Stimulated activated naive CD4-positive, alpha-beta T cell (primary cell): ENCODE data around the gene MINDY4.

Source experiments
- DNase-seq, 6 experiments: peaks; one replicate each; lab custom pipeline; 2025; lab: John Stamatoyannopoulos, UW

The MINDY4 gene

DNA sequence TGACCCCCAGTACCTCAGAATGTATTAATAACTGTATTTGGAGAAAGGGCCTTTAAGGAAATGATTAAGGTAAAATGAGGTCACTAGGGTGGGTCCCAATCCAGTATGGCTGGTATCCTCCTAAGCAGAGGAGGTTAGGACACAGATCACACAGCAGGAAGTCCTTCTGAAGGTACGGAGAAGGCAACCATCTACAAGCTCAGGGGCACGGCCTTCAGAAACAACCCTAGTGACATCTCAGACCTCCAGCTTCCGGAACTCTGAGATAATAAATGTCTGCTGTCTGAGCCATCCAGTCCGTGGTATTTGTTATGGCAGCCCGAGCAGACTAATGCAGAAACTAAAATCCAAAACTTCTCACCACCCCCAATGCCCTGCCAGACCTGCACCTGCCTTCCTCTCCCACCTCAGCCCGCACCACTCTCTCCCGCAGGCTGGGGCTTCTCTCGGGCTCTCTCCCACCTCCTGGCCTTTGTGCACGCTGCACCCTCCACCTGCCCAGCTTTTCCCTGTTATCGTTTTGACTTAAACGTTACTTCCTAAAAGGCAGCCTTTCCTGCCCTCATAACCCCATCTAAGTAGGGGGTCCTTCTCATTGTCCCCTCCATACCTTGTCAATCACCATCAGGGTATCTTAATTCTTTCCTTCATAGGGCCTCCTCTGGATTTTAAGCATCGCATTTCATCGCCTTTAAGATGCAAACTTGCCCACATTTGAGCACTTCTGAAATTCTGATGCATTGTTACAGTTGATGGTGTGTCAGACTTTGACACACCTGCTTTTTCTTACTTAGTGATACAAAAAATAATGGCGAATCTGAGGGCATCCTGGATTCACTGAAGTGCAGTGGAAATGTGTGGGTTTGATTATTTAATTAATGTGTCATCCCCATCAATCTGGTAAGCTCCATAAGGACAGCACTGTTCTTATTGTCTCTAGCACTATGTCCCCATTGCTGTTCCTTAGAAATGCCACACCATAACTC, 108.2 kb downstream of the MINDY4 start:
- DNase-seq: no peak

DNA sequence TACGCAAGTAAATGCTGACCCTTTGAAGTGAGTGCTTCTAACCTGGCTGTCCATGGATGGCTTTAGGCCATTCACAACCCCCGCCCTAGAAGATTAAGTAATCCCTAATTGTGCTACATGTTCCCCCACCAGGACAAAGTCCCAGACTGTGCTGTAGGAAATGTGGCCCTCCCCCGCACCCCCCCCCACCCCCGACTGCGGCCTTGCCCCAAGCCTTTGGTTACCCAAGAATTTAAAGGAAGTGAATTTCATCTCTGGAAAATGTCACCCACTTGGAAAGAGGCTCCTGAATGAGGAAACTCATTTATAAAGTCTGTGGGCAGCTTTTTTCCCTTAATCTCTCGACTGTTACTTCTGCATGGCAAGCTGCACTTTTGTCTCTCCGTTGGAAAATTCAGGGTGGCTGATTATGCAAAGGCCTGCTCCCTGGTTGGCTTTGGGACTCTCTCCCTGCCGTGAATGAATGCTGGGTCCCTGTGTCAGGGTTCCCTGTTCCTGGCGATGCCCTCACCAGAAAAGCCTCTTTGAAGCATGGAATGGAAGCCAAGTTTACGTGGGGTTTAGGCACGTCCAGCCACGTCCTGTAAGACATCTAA, 109.0 kb downstream of the MINDY4 start:
- no peak for DNase-seq

DNA sequence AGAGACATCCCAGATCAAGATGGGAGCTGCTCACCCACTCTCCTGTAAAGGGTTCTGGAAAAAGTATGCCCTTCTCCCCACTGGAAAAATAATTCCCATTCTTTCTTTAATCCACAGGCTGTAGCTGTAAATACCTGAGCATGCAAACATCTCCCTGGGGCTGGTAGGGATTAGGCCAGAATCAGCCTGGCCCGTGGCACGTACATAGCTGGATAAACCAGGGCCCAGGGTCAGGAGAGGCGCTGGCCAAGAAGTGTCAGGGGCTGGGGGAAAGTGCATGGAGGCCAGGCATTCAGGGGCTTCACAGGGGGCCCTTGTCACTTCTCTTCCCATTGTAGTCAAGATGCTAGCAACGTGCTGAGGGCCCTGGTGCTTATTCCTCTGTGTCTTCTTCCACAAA, 109.7 kb downstream of the MINDY4 start:
- DNase-seq: no peak

DNA sequence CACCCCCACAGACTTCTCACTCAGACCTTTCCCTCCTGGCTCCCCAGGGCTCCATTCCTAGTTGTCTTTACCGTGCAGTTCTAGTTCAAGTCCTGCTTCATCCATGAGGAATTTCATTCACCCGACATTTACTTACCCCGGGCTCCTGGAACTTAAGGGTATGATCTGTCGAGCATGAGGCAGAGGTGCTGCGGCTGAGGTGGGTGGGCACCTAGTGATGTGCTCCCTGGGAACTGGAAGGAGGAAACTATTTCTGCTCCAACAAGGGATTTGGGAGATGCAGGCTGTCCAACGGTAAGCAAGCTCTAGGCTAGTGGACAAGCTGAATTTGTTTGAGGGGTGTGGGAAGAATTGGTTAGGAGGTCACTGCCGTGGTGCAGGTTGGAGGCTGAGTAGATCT, 110.2 kb downstream of the MINDY4 start:
- DNase-seq: no peak

DNA sequence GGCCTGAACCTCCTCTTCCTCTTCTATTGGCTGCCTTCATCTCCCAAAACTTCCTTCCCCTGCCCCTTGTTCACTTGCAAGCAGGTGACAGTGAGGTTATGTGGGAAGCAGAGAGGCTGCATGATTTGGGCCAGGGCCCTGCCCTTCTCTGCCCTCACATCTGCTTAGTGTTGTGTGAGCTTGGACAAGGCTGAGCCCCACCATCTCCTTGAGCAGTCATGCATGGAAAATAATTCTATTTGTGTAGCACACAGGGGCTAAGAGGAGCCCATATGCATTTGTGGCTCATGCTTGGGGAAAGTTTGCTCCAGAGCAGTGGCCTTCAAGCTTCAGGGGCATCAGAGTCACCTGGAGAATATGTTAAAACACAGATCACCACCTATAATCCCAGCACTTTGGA, 113.7 kb downstream of the MINDY4 start:
- DNase-seq: no peak

DNA sequence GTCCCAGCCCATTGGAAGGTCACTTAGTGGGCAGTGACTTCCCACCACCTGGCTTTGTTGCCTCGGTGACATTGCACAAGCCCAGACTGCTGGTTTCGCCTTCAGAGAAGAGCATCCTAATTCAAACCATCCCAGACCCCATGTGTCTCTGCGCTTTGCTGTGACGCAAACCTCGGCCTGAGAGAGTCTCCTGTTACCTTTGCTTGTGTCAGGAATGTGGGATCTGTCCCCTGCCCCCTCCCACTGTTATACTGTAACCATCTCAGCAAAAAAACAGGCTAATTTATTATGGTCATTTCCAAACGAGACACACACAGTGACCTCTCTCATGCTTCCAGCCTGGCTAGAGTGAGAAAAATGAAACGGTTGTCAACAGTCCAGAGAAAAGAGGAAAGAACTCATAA, 115.4 kb downstream of the MINDY4 start:
- no peak for DNase-seq

DNA sequence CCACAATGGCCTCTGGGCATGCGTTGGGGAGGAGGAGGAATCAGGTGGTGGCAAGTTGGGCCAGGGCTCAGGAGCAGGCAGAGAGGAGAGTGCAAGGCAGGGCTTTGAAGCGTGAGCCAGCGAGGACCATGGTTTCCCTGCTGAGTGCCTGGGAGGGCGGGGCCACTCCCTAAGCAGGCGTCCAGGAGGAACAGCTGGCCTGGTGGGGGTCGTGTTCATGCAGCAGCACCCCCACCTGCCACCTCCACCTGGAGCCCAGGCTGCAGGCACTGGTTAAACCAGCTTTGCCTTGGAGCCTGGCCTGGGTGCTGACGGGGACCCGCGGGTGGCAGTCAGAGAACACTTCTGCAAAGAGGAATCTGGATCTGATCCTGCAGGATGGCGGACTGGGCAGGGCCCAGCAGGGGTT, 116.3 kb downstream of the MINDY4 start:
- DNase-seq: no peak

DNA sequence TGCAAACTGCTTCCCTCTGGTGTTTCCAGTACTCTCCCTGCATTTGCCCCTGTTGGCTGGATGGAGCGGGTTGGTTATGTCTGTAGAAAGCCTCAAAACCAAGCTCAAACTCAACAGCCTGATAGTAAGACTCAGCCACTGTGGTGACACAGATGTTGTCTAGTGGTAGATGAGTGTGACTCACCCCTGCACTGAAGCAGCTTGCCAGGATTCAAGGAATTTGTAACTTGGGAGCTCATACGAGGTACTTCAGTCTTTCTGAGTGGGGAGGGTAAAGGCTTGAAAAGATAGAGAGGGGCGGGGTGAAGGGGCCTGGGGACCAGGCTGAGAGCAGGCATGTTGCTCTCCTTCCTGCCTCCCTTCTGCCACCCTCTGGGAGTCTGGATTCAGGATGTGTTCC, 117.5 kb downstream of the MINDY4 start:
- DNase-seq: no peak

DNA sequence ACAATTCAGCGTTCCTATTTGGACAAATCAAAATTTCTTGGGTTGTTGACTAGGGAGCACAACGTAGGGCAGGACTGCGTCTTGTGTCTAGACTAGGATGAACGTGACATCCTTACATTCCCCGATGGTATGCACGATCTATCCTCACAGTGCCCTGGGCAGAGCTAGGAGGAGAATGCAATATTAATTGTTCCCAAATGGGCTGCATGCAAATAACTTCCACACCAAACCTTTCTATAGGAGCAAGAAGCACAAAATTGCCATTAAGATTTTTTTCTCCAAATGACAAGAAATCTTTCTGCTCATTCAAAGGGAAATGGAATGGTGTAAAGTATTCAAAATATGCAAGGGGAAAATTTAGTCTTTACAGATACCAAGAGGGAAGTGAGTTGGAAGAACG, 119.0 kb downstream of the MINDY4 start:
- no peak for DNase-seq

DNA sequence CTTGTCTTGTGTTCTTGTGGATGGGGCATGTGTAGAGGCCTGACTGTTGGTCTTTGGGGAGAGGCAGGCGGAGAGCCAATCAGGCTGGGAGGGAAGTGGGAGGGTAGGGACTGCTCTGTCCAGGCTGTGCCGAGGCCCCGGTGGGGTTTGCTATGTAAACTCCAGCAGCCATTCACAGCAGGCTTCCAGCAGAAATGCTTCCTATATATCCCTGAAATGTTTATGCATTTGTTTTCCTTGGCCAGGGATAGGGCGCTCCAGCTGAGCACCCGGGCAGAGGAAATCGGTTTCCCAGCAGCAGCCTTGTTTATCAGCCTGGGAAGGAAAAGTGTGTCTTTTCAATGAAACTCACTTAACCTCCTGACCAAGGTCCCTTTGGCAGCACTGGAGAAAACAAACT, 122.1 kb downstream of the MINDY4 start:
- DNase-seq: no peak

DNA sequence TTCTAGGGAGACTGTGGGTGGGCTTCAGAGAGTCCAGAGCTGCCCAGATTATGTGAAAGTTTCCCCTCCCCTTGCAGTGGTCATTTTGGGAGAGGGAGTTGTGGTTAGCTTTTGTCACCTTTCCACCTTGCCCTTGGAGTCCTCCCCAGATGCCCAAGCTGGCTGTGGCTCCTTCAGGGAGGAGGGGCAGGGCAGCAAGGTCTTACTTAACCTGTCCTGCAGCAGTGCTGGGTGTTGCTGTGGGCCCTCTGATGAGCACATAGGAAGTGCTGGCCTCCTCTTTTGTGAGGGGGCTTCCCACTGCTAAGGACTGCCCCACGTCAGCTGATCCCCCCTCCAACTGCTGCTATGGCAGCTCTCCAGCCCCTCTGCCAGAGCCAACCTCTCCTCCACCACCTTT, 122.8 kb downstream of the MINDY4 start:
- no peak for DNase-seq

DNA sequence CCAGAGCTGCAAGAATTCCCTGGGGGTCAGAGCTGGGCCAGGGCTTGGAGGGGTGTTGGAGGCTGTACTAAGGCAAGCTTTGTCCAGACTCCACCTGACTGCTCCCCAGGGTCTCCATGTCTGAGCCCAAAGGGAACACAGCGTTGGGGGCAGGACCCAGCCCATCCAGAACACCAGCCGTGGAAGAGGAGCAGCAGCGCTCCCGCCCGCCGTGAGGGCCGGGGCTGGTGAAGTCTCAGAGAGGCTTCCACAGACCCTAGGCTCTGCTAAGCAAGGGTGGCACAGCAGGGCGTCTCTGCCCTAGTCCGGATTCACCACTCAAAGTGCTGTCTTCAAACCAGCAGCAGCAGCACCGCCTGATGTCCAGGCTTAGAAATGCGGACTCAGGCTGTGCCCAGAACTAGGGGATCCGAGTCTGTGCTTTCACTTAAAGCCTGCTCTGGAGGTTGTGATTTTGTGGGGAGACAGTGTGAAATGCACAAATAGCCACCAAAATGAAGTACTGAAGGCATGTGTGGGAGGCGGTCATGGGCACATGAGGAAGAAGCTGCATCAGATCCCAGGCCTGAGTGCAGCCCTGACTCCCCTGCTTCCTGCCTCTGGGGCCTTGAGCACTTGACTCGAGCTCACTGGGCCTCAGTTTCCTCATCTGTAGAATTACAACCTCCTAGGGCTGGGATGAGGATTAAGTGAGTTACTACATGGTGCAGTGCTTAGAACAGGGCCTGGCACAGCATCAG, 123.8 kb downstream of the MINDY4 start:
- DNase-seq: no peak

DNA sequence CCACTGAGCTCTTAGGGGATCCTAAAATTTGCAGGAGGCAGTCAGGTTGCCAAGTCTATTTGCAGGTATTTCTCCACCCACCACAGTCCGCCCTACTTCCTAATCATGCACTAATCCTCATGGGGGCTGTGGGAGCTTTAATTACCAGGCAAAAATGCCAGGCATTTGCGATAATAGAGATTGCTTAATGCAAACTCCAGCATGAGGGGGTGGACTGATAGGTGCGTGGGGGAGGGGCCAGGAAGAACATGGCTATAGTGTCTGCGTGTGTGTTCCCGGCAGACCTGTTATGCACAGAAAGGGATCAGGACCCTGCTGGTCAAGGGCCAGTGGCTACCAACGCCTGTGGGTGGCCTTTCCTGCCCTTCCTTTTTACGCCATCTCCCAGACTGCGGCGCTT, 124.8 kb downstream of the MINDY4 start:
- DNase-seq: no peak

DNA sequence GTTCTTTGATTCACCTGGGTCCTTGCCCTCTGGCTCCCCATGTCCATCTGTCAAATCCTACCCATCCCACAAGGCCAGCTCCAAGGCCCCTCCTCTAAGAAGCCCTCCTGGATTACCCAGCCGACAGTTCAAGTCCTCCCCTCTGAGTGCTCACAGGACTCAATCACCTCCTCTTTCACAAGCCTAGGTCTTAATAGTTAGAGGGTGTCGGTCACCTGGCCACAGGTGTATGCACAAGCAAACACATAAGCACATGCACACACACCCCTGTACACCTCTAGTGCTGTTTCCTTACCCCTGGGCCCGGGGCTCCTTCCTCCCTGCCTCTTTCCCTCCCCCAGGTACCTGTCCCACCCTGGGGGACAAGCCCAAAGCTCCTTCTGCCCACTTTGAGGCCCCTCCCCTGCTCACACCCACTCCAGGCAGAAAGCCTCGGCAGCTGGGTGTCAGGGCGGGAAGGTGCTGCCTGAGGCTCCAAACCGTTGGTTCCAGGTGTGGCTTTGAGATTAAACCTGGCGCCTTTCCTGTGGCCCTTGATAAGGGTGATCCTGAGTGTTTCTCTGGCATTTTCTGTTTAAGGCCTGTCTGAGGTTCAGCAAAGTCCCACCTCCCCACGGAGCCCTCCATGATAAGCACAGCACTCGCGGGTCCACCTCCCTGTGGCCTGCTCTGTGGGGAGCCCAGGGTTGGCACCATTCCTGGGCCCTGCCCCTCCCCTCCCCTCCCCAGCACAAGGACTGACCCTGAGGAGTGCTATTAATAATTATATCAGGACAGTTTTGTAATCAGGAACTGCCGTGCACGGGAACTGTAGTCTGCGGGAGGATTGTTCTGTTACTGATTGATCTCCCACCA, 125.8 kb downstream of the MINDY4 start:
- DNase-seq: no peak

DNA sequence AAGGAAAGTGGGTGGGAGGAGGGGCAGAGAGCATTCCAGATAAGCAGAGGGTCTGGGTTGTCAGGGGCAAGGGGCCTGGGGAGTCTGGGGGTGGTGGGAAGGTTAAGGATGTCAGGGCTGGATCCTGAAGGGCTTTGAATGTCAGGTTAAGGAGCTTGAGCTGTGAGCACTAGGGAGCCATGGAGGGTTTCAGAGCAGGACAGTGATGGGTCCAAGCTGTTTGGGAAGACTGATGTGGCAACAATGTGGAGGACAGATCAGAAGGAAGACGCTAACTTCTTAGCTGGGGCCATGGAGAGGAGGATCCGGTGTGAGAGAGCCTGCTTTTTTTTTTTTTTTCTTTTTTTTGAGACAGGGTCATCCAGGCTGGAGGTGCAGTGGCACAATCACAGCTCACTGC, 126.6 kb downstream of the MINDY4 start:
- DNase-seq: no peak

DNA sequence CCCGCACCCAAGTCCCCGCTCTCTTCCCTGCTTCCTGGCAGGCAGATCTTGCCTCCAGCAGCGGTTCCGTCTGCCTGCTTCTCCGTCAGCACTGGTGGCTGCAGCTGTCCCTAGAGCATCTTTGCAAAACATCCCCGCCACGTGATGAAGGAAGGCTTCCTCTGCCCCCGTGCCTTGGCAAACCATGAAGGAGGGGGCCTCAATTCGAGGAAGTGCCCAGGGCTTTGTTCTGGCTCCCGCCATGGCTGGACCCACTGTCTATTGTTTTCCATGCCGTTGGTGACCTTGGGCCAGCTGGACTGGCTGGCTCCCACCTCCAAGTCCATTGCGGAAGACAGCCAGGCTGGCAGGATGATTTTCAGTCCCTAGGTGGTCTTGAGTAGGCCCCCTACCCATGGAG, 127.2 kb downstream of the MINDY4 start:
- no peak for DNase-seq

DNA sequence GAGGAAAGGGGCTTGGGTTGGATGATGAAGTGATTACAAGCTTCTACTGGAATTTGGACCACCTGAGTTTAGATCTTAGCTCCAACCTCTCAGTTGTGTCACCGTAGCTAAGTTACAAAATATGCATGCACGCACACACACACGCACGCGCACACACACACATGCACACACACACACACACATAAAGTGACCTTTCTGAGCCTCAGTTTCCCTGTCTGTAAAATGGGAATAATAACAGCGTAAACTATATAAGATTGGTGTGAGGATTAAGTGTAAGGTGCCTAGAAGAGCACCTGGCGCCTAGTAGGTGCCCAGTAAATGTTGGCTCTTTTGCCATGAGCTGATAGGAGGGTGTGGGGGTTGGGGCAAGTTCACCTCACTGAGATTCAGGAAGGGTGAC, 127.8 kb downstream of the MINDY4 start:
- DNase-seq: no peak

DNA sequence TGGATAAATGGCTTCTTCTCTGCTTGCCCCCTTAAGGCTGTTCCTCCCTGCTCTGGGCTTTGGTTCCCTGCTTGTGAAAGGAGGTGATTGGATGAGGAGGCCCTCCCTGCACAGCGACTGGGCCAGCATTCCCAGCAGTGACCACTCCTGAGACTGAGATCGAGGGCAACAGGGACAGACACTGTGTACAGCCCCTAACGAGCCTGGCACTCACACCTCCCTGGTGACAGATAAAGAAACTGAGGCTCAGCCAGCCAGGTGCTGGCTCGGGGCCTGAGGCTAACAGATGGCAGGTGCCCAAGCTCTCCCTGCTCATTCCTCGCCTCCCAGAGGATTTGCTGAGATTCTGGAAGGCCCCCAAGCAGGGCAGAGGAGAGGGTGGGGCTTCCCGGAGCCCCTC, 128.4 kb downstream of the MINDY4 start:
- DNase-seq: no peak

DNA sequence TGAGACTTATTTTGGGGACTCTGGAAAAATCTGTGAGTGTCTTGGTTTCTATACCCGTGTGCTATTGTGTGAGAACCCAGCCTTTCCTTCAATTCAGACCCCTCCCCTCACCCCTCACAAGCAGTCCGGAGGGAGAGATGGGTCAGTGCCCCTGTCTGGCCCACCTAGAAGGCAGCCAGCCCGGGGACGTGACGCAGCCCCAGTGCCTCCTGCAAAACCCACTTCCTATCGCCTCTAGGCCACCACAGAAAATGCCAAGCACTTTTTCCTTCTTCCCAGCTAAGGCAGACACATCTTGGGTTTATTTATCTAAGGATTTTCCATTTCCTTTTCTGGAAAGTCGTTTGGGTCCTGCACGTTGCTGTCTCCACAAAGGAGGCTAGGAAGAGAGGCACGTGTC, 128.8 kb downstream of the MINDY4 start:
- no peak for DNase-seq

DNA sequence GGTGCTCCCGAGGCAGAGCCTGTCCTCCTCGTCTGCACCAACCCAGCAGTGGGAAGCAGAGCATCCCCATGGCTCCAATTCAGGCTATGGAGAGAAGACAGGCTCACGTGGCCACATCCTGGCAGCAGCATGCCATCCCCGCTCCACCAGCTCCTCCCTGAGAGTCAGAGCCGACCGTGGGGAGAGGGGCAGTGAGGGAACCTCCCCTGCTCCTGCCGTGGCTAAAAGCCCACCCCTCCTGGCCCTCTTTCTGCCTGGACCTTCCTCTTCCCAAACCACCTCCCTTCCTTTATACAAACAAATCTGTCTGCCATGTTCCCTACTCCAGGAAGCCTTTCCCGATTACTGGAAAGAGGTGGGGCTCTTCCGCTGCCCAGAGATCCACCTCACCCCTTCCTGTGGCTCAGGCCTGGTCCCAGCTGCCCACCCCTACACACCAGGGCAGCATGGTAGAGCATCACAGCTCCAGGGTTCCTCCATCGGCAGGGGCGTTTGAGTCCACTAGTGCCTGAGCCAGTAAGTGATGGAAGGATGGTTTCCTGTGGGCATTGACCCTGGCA, 129.7 kb downstream of the MINDY4 start:
- no peak for DNase-seq

DNA sequence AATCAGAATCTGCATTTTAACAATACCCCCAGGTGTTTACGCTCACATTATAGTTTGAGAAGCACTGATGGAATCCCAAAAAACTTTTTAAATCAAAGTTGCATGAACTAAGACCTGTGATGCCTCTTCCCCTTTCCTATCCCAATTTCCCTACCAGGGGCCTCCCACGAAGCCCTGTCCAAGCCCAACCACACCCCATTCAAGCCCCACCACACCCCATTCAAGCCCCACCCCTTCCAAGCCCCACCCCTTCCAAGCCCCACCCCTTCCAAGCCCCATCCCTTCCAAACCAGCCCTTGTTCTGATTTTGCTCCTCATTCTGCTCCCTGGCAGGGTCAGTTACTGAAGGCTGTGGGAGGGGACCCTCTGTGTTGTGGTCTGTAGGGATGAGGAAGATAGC, 130.6 kb downstream of the MINDY4 start:
- no peak for DNase-seq

DNA sequence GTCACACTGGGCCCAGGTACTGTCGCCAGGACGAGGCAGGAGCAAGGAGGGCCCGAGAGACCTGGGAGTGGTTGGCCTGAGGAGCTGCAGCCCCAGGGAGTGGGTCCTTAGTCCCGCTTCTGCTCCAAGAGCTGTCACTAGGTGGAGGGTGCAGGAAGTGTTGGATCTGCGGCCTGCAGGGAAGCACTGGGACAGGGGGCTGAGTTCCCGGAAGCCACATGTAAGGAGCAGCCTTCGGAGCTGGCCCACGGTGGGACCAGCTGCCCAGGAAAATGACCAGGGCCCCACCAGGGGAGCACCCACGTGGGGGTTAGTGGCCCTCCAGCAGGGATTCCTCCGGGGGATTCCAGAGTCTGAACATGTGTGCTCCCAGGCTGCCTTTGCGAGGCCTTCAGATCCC, 131.2 kb downstream of the MINDY4 start:
- DNase-seq: no peak
